HL-60 (cell line): ENCODE data around the gene ARHGAP24.

Experiments
- DNase-seq, 2 experiments: peaks; one replicate each; pipeline ENCODE4 v3.0.0-alpha.2; 2010 to 2020; ENCODE audit warnings: low read depth in 1 of 2, low spot score in 1 of 2
- H3K27ac ChIP-seq: fragments of 250-450 bp; sonication (Bioruptor Pico); replicated peaks from 2 replicates; pipeline ENCODE4 v1.5.1; 2020; ENCODE audit warnings: mild to moderate bottlenecking, moderate library complexity
- H3K27me3 ChIP-seq: fragments of 250-450 bp; sonication (Bioruptor Pico); 2 replicates; pipeline ENCODE4 v1.5.1; 2021; ENCODE audit warnings: mild to moderate bottlenecking, moderate library complexity; ENCODE audit not compliant: insufficient read depth, poor library complexity, severe bottlenecking
- H3K4me3 ChIP-seq: replicated peaks from 2 replicates; pipeline ENCODE4 v1.5.1; 2011; ENCODE audit warnings: mild to moderate bottlenecking, control low read depth, low read length; ENCODE audit not compliant: insufficient read depth
- GABPA ChIP-seq: IDR thresholded peaks from 2 replicates; pipeline ENCODE4 v1.6.1; 2012; ENCODE audit warnings: low read depth
- POLR2AphosphoS5 ChIP-seq: IDR thresholded peaks from 2 replicates; pipeline ENCODE4 v1.6.1; 2012; ENCODE audit warnings: low read depth
- SPI1 ChIP-seq: IDR thresholded peaks from 2 replicates; pipeline ENCODE4 v1.6.1; 2012; ENCODE audit warnings: low read depth, mild to moderate bottlenecking, borderline replicate concordance
- TF ChIP-seq, protein P1 (sequence below): IDR thresholded peaks from 2 replicates; pipeline ENCODE4 v1.6.1; 2012; ENCODE audit warnings: low read depth; ENCODE audit not compliant: insufficient replicate concordance
- TF ChIP-seq, protein P2 (sequence below): IDR thresholded peaks from one replicate; pipeline ENCODE4 v1.5.1; 2011; ENCODE audit warnings: low read length, control low read depth, inconsistent platforms; ENCODE audit not compliant: insufficient read depth

The ARHGAP24 gene

DNA sequence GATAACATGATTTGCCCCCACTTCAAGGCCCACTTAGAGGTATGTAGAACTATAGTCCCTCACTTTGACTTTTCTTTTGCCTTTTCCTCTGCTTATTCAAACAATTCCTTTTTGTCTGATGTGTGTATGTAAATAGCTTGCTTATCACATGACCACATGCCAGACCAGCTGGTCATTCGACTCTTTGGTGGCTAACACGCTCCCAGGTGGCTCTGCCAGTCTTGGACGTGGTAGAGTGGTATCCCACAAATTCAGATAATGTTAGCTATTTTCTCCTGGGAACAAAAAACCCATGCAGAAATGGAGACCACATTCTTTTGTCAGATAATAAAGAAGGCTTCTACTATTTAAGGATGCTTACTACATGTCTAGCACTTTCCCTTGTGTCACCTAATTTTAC, 47.9 kb downstream of the ARHGAP24 start:
- no peak overlapping the region for H3K4me3 ChIP-seq
- H3K27me3 ChIP-seq: no peaks in the 10 kb centered on the region
- H3K27ac ChIP-seq: no peak overlapping the region
- no peak for DNase-seq
- TF ChIP-seq, protein P1, sequence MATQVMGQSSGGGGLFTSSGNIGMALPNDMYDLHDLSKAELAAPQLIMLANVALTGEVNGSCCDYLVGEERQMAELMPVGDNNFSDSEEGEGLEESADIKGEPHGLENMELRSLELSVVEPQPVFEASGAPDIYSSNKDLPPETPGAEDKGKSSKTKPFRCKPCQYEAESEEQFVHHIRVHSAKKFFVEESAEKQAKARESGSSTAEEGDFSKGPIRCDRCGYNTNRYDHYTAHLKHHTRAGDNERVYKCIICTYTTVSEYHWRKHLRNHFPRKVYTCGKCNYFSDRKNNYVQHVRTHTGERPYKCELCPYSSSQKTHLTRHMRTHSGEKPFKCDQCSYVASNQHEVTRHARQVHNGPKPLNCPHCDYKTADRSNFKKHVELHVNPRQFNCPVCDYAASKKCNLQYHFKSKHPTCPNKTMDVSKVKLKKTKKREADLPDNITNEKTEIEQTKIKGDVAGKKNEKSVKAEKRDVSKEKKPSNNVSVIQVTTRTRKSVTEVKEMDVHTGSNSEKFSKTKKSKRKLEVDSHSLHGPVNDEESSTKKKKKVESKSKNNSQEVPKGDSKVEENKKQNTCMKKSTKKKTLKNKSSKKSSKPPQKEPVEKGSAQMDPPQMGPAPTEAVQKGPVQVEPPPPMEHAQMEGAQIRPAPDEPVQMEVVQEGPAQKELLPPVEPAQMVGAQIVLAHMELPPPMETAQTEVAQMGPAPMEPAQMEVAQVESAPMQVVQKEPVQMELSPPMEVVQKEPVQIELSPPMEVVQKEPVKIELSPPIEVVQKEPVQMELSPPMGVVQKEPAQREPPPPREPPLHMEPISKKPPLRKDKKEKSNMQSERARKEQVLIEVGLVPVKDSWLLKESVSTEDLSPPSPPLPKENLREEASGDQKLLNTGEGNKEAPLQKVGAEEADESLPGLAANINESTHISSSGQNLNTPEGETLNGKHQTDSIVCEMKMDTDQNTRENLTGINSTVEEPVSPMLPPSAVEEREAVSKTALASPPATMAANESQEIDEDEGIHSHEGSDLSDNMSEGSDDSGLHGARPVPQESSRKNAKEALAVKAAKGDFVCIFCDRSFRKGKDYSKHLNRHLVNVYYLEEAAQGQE: no peak
- TF ChIP-seq GABPA (no peak), SPI1 (no peak)

DNA sequence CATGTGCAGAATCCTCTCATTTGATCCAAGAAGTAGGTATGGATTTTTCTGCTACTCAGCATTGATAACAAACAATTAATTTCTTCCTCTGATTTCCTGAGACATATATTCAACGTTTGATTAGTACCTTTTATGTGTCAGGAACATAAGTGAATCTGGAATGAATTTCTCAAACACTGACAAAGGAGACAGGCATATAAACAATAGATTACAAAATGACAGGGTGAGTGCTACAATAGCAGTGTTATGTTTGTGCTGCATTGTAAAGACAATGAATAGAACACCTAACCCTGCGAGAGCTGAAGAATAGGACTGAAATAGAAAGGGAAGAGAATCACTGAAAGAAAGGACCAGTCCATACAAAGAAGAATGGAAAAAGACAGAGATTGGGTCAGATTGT, 52.9 kb downstream of the ARHGAP24 start:
- H3K27ac ChIP-seq: no peak overlapping the region
- TF ChIP-seq GABPA (no peak), POLR2AphosphoS5 (no peak), SPI1 (no peak)
- TF ChIP-seq, protein P1: no peak
- TF ChIP-seq, protein P2, sequence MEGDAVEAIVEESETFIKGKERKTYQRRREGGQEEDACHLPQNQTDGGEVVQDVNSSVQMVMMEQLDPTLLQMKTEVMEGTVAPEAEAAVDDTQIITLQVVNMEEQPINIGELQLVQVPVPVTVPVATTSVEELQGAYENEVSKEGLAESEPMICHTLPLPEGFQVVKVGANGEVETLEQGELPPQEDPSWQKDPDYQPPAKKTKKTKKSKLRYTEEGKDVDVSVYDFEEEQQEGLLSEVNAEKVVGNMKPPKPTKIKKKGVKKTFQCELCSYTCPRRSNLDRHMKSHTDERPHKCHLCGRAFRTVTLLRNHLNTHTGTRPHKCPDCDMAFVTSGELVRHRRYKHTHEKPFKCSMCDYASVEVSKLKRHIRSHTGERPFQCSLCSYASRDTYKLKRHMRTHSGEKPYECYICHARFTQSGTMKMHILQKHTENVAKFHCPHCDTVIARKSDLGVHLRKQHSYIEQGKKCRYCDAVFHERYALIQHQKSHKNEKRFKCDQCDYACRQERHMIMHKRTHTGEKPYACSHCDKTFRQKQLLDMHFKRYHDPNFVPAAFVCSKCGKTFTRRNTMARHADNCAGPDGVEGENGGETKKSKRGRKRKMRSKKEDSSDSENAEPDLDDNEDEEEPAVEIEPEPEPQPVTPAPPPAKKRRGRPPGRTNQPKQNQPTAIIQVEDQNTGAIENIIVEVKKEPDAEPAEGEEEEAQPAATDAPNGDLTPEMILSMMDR: no peak
- no peak for DNase-seq
- H3K27me3 ChIP-seq: no peaks in the 10 kb centered on the region
- H3K4me3 ChIP-seq: no peak overlapping the region

DNA sequence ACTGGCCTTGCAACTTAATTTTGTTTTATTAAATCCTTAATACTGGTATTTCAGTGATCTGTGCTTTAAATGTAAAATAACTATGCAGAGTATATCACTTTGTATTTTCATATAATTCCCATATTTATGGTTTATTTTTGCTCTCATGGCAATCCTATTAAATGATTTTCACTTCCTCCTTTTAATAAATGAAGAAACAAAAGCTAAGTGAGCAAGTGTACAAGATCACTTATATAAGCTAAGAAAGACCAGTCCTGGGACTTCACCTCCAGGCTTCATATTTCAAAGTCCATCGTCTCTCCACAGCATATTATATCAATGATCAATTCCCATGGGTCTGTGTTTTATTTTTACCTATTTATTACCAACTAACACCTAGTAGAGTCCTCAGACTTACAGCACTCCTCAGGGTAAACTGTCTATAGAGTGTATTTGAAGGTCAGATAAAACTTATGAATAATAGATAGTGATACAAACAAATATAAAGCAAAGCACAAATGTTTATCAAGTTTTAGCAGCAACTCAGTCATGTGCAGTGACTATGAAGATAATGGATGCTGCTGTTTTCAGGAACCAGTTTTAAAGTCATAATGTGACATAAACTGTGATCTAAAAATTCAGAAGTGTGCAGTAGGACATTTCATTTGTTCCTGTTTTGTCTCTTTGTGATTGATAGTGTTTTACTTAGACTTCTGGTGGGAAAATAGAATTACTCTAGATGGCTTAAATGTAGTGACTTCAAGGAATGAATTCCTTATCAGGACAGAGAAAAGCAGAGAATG, 56.8 kb downstream of the ARHGAP24 start:
- Histone ChIP-seq H3K27me3 (no peaks in the 10 kb centered on the region), H3K27ac (no peak overlapping the region), H3K4me3 (no peak overlapping the region)
- no peak for DNase-seq
- TF ChIP-seq SPI1 (0 out of 2 replicates have a peak, but pooled peaks have one; percentile 15), POLR2AphosphoS5 (no peak)

DNA sequence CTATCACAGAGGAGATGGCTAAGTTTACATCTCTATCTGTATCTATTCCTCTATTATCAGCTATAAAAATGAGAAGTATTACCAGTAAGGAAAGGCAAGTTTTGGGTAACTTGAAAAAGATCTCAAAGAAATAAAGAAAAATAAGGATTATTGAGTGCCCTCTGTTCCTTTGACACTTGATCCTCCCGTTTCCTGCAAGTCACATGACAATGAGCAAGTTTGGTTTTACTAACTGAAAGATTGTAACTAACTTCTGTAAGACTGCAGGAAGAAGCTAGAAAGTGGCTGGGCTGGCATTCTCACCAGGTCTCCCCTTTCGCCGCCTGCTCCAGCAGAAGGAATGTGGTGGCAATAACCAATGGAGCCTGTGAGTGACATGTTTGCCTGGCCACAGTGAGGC, 59.2 kb downstream of the ARHGAP24 start:
- TF ChIP-seq SPI1 (no peak), POLR2AphosphoS5 (no peak), GABPA (no peak)
- TF ChIP-seq, protein P1: no peak
- TF ChIP-seq, protein P2: no peak
- Histone ChIP-seq H3K27ac (no peak overlapping the region), H3K27me3 (no peaks in the 10 kb centered on the region), H3K4me3 (no peak overlapping the region)
- DNase-seq: no peak
